ENCODE data around the gene LRTM2.
A peak's percentile ranks its signal among the peaks of the same experiment; 100 is the strongest.

Gene LRTM2

GRCh38 chr12:1793426-1794210 lies 26.7 kb upstream of the LRTM2 start:
- peaks cover 0 to 31% (median 22%) of the 10 kb centered on the region in 4 experiments for H3K4me1 ChIP-seq (ENCODE audit: control extremely low read depth in 1 of 4, control insufficient read depth in 4 of 4, insufficient read depth in 4 of 4, low read length in 3 of 4)
- DNase-seq, result no peak
- H3K27me3 ChIP-seq (replicated peaks in 2 of 5; ENCODE audit: control insufficient read depth in 4 of 5, insufficient read depth in 5 of 5, low read length in 4 of 5), result no peaks in the 10 kb centered on the region
- WGBS (ENCODE audit: insufficient coverage), result 96% methylated on average over 26 of the region's 26 CpGs
- no peak overlapping the region for H3K4me3 ChIP-seq (ENCODE audit: control insufficient read depth in 1 of 7, extremely low read depth in 1 of 7, insufficient read depth in 4 of 7, low read depth in 2 of 7, low read length in 6 of 7)
- POLR2A ChIA-PET, result interaction anchor here (1.2 kb wide), 1 partner anchor 146 kb away, joined by 3 read pairs; no protein-coding TSS in a partner anchor
- CTCF ChIA-PET, result interaction anchor here (1.0 to 8.7 kb wide), 9 partner anchors 8 to 160 kb away, joined by 3 to 268 read pairs (median 11); partner anchors contain the start of gene WNT5B
- H3K9me3 ChIP-seq (ENCODE audit: control extremely low read depth in 1 of 5, control insufficient read depth in 4 of 5, insufficient read depth in 2 of 5, low read depth in 1 of 5, low read length in 4 of 5), result no peaks in the 10 kb centered on the region
- H3K27ac ChIP-seq (ENCODE audit: insufficient read depth in 1 of 2, low read depth in 1 of 2, low read length in 2 of 2, poor library complexity in 1 of 2, severe bottlenecking in 2 of 2), result no peak overlapping the region
- H3K36me3 ChIP-seq (ENCODE audit: control insufficient read depth in 4 of 4, insufficient read depth in 4 of 4, low read length in 3 of 4), result no peaks in the 10 kb centered on the region

DNA sequence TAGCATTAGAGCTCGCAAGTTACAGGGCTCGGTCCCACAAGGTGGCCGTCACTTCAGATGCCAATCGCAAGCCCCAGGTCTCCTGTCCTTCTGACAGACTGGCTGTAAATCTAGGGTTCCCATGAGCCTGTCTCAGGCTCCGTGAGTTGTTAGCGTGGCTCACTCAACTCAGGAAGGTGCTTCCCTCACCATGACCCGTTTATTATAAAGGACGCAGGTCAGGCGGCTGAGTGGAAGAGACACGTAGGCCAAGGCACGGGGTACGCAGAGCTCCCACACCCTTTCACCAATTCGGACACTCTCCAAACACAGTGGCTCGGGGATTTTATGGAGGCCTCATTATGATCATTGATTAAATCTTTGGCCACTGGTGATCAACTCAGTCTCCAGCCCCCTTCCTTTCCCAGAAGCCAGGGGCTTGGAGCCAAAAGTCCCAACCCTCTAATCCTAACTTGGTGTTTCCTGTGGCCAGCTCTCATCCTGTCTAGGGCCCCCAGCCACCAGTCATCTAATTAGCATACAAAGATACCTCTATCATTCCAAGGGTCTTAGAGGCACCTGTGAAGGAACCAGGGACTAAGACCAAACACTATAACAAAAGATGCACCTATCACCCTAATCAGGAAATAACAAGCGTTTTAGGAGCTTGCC lies 25.8 kb upstream of the LRTM2 start:
- Histone ChIP-seq H3K36me3 (ENCODE audit: control insufficient read depth in 4 of 4, insufficient read depth in 4 of 4, low read length in 3 of 4) (no peaks in the 10 kb centered on the region), H3K27ac (ENCODE audit: insufficient read depth in 1 of 2, low read depth in 1 of 2, low read length in 2 of 2, poor library complexity in 1 of 2, severe bottlenecking in 2 of 2) (no peak overlapping the region), H3K27me3 (replicated peaks in 2 of 5; ENCODE audit: control insufficient read depth in 4 of 5, insufficient read depth in 5 of 5, low read length in 4 of 5) (no peaks in the 10 kb centered on the region), H3K4me1 (ENCODE audit: control extremely low read depth in 1 of 4, control insufficient read depth in 4 of 4, insufficient read depth in 4 of 4, low read length in 3 of 4) (peaks cover 0 to 31% (median 22%) of the 10 kb centered on the region in 4 experiments), H3K4me3 (ENCODE audit: control insufficient read depth in 1 of 7, extremely low read depth in 1 of 7, insufficient read depth in 4 of 7, low read depth in 2 of 7, low read length in 6 of 7) (no peak overlapping the region), H3K9me3 (ENCODE audit: control extremely low read depth in 1 of 5, control insufficient read depth in 4 of 5, insufficient read depth in 2 of 5, low read depth in 1 of 5, low read length in 4 of 5) (no peaks in the 10 kb centered on the region)
- ChIA-PET CTCF (interaction anchor here (0.9 to 8.7 kb wide), 12 partner anchors 10 to 243 kb away, joined by 3 to 108 read pairs (median 4); partner anchors contain the start of gene WNT5B), POLR2A (interaction anchor here (1.2 kb wide), 1 partner anchor 145 kb away, joined by 3 read pairs; no protein-coding TSS in a partner anchor)
- DNase-seq, result no peak
- 94% methylated on average over 14 of the region's 15 CpGs for WGBS (ENCODE audit: insufficient coverage)

GRCh38 chr12:1795221-1795784 lies 25.1 kb upstream of the LRTM2 start:
- no peaks in the 10 kb centered on the region for H3K9me3 ChIP-seq (ENCODE audit: control extremely low read depth in 1 of 5, control insufficient read depth in 4 of 5, insufficient read depth in 2 of 5, low read depth in 1 of 5, low read length in 4 of 5)
- H3K36me3 ChIP-seq (ENCODE audit: control insufficient read depth in 4 of 4, insufficient read depth in 4 of 4, low read length in 3 of 4), result no peaks in the 10 kb centered on the region
- no peak for DNase-seq
- no peaks in the 10 kb centered on the region for H3K27me3 ChIP-seq (replicated peaks in 2 of 5; ENCODE audit: control insufficient read depth in 4 of 5, insufficient read depth in 5 of 5, low read length in 4 of 5)
- no peak overlapping the region for H3K27ac ChIP-seq (ENCODE audit: insufficient read depth in 1 of 2, low read depth in 1 of 2, low read length in 2 of 2, poor library complexity in 1 of 2, severe bottlenecking in 2 of 2)
- ChIA-PET CTCF (interaction anchor here (0.7 to 8.7 kb wide), 19 partner anchors 9 to 242 kb away, joined by 3 to 108 read pairs (median 4); partner anchors contain the start of genes CACNA2D4 and WNT5B), POLR2A (interaction anchor here (0.6 to 1.4 kb wide), 3 partner anchors 145 to 843 kb away, joined by 3 to 11 read pairs (median 4); no protein-coding TSS in a partner anchor)
- H3K4me1 ChIP-seq (ENCODE audit: control extremely low read depth in 1 of 4, control insufficient read depth in 4 of 4, insufficient read depth in 4 of 4, low read length in 3 of 4), result peaks cover 0 to 29% (median 22%) of the 10 kb centered on the region in 4 experiments
- WGBS (ENCODE audit: insufficient coverage), result 93% methylated on average over 15 of the region's 19 CpGs
- peak overlapping the region in 1 of 7 experiments; percentile 78 for H3K4me3 ChIP-seq (ENCODE audit: control insufficient read depth in 1 of 7, extremely low read depth in 1 of 7, insufficient read depth in 4 of 7, low read depth in 2 of 7, low read length in 6 of 7)

DNA sequence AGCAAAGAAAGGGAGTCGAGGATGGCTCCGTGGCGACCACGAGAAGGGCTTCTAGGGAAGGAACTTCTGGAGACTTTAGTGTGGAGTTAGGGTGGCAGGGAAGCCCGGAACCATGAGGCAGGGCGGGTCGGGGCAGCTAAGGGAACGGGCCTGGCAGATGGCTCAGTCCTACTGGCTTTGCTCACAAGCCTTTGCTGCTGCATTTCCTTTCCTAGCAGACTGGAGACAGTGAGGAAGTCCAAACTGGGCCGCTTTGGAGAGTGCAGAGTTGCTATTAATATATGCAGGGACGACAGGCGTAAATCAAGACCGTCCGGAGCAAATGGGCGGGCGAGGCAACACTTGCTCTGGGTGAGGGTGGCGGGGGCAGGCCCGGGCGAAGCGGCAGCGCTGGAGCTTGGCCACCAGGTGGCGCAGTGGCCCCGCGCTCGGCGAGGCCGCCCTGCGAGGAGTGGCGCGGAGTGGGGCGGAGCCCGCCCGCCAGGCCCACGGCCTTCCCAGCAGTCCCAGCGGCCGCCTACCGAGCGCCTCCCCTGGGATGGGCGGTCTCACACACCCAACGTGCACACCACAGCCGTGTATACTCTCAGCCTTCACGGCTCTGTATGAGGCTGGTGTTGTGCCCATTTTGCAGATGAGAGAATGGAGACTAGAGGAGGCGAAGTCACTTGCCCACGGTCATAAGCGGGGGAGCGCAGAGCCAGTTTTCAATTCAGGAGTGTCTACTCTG lies 24.4 kb upstream of the LRTM2 start:
- Histone ChIP-seq H3K9me3 (ENCODE audit: control extremely low read depth in 1 of 5, control insufficient read depth in 4 of 5, insufficient read depth in 2 of 5, low read depth in 1 of 5, low read length in 4 of 5) (no peaks in the 10 kb centered on the region), H3K4me1 (ENCODE audit: control extremely low read depth in 1 of 4, control insufficient read depth in 4 of 4, insufficient read depth in 4 of 4, low read length in 3 of 4) (peaks cover 0 to 22% (median 18%) of the 10 kb centered on the region in 4 experiments), H3K27ac (ENCODE audit: insufficient read depth in 1 of 2, low read depth in 1 of 2, low read length in 2 of 2, poor library complexity in 1 of 2, severe bottlenecking in 2 of 2) (peak overlapping the region in 1 of 2 experiments; percentile 6), H3K4me3 (ENCODE audit: control insufficient read depth in 1 of 7, extremely low read depth in 1 of 7, insufficient read depth in 4 of 7, low read depth in 2 of 7, low read length in 6 of 7) (peak overlapping the region; percentile 49 to 85 (median 66)), H3K27me3 (replicated peaks in 2 of 5; ENCODE audit: control insufficient read depth in 4 of 5, insufficient read depth in 5 of 5, low read length in 4 of 5) (no peaks in the 10 kb centered on the region), H3K36me3 (ENCODE audit: control insufficient read depth in 4 of 4, insufficient read depth in 4 of 4, low read length in 3 of 4) (no peaks in the 10 kb centered on the region)
- 2% methylated on average over 40 of the region's 45 CpGs for WGBS (ENCODE audit: insufficient coverage)
- CTCF ChIA-PET, result interaction anchor here (0.7 to 8.7 kb wide), 16 partner anchors 8 to 163 kb away, joined by 3 to 108 read pairs (median 4); partner anchors contain the start of genes CACNA2D4 and WNT5B
- peak; percentile 90 to 92 (median 92) for DNase-seq
- POLR2A ChIA-PET, result interaction anchor here (0.7 to 1.4 kb wide), 2 partner anchors 72 to 144 kb away, joined by 3 to 11 read pairs; no protein-coding TSS in a partner anchor

- peak in 2 of 3 donors; percentile 61 to 72 for DNase-seq
- H3K27ac ChIP-seq (ENCODE audit: insufficient read depth in 1 of 2, low read depth in 1 of 2, low read length in 2 of 2, poor library complexity in 1 of 2, severe bottlenecking in 2 of 2), result peak overlapping the region in 1 of 2 experiments; percentile 6
Measured at GRCh38 chr12:1796515-1797010, 23.8 kb upstream of the LRTM2 start.

More at GRCh38 chr12:1796515-1797010, 23.8 kb upstream of the LRTM2 start:
- no peaks in the 10 kb centered on the region for H3K36me3 ChIP-seq (ENCODE audit: control insufficient read depth in 4 of 4, insufficient read depth in 4 of 4, low read length in 3 of 4)
- H3K4me3 ChIP-seq (ENCODE audit: control insufficient read depth in 1 of 7, extremely low read depth in 1 of 7, insufficient read depth in 4 of 7, low read depth in 2 of 7, low read length in 6 of 7), result peak overlapping the region; percentile 49 to 85 (median 66)
- no peaks in the 10 kb centered on the region for H3K27me3 ChIP-seq (replicated peaks in 2 of 5; ENCODE audit: control insufficient read depth in 4 of 5, insufficient read depth in 5 of 5, low read length in 4 of 5)
- 0% methylated on average over 37 of the region's 43 CpGs for WGBS (ENCODE audit: insufficient coverage)
- ChIA-PET POLR2A (interaction anchor here (1.3 to 1.4 kb wide), 3 partner anchors 121 to 143 kb away, joined by 3 to 11 read pairs (median 3); partner anchors contain the start of gene CACNA2D4), CTCF (interaction anchor here (1.3 to 8.7 kb wide), 6 partner anchors 122 to 163 kb away, joined by 4 to 108 read pairs (median 6); partner anchors contain the start of genes CACNA2D4 and WNT5B)
- H3K4me1 ChIP-seq (ENCODE audit: control extremely low read depth in 1 of 4, control insufficient read depth in 4 of 4, insufficient read depth in 4 of 4, low read length in 3 of 4), result peaks cover 0 to 21% (median 18%) of the 10 kb centered on the region in 4 experiments
- H3K9me3 ChIP-seq (ENCODE audit: control extremely low read depth in 1 of 5, control insufficient read depth in 4 of 5, insufficient read depth in 2 of 5, low read depth in 1 of 5, low read length in 4 of 5), result no peaks in the 10 kb centered on the region
